GM23338 (cell line): ENCODE results near the gene CNTN5. TPM values are rescaled to one million over a fixed set of nuclear protein-coding genes. Genes with fewer than 3 reads are reported as not detected.

ENCODE experiments used
- ATAC-seq: fragments of 200-7000 bp; cut with Tn5 transposase; 3 replicates; pipeline ENCODE4 v1.9.1; 2020
- DNase-seq: peaks from one replicate; pipeline ENCODE4 v3.0.0-alpha.2; 2015; ENCODE audit warnings: low spot score
- H2AFZ ChIP-seq: fragments of 200-600 bp; sonication (generic); 2 replicates; pipeline ENCODE4 v1.8.0; 2016; ENCODE audit warnings: antibody characterized with exemption, mild to moderate bottlenecking, moderate library complexity
- H3F3A ChIP-seq: fragments of 200-600 bp; sonication (generic); replicated peaks from 2 replicates; pipeline ENCODE4 v1.8.0; 2017; ENCODE audit warnings: antibody characterized with exemption, mixed run types, low read depth
- H3K27ac ChIP-seq: fragments of 200-600 bp; sonication (generic); 2 replicates; pipeline ENCODE4 v1.6.1; 2016; ENCODE audit warnings: low read depth
- H3K27me3 ChIP-seq: fragments of 200-600 bp; sonication (generic); 2 replicates; pipeline ENCODE4 v1.8.0; 2016; ENCODE audit warnings: mild to moderate bottlenecking, mixed run types, moderate library complexity; ENCODE audit not compliant: insufficient read depth
- H3K36me3 ChIP-seq: fragments of 200-600 bp; sonication (generic); 2 replicates; pipeline ENCODE4 v1.8.0; 2016; ENCODE audit warnings: mild to moderate bottlenecking; ENCODE audit not compliant: insufficient read depth
- H3K4me1 ChIP-seq: fragments of 200-600 bp; sonication (generic); 2 replicates; pipeline ENCODE4 v1.8.0; 2016; ENCODE audit warnings: mild to moderate bottlenecking, moderate library complexity; ENCODE audit not compliant: insufficient read depth
- H3K4me2 ChIP-seq: fragments of 200-600 bp; sonication (generic); 2 replicates; pipeline ENCODE4 v1.7.1; 2017; ENCODE audit warnings: mixed run types
- H3K4me3 ChIP-seq: fragments of 200-600 bp; sonication (generic); 2 replicates; pipeline ENCODE4 v1.6.1; 2016; ENCODE audit warnings: mixed run types
- H3K79me2 ChIP-seq: fragments of 200-600 bp; sonication (generic); replicated peaks from 2 replicates; pipeline ENCODE4 v1.8.0; 2017; ENCODE audit warnings: mild to moderate bottlenecking; ENCODE audit not compliant: insufficient read depth
- H3K9me2 ChIP-seq: fragments of 200-600 bp; sonication (generic); 2 replicates; pipeline ENCODE4 v1.8.0; 2017; ENCODE audit not compliant: insufficient read depth
- H4K20me1 ChIP-seq: fragments of 200-600 bp; sonication (generic); replicated peaks from 2 replicates; pipeline ENCODE4 v1.8.0; 2017; ENCODE audit warnings: mild to moderate bottlenecking; ENCODE audit not compliant: insufficient read depth
- H3K27ac Mint-ChIP-seq: 2 replicates; pipeline ENCODE4 v1.8.0; 2020; ENCODE audit warnings: inconsistent platforms, mild to moderate bottlenecking, moderate library complexity, mixed read lengths
- H3K27me3 Mint-ChIP-seq: 3 replicates; pipeline ENCODE4 v1.8.0; 2022; ENCODE audit warnings: low read depth, mild to moderate bottlenecking, moderate library complexity, mixed read lengths, inconsistent platforms; ENCODE audit not compliant: insufficient read depth, poor library complexity
- H3K36me3 Mint-ChIP-seq: 3 replicates; pipeline ENCODE4 v1.8.0; 2021; ENCODE audit warnings: low read depth, mild to moderate bottlenecking, inconsistent platforms, moderate library complexity, mixed read lengths
- H3K4me1 Mint-ChIP-seq: 3 replicates; pipeline ENCODE4 v1.8.0; 2020; ENCODE audit warnings: mild to moderate bottlenecking, inconsistent platforms, mixed read lengths
- H3K4me3 Mint-ChIP-seq: 3 replicates; pipeline ENCODE4 v1.8.0; 2021; ENCODE audit warnings: moderate library complexity, mild to moderate bottlenecking, inconsistent platforms, mixed read lengths
- H3K9me3 Mint-ChIP-seq: 3 replicates; pipeline ENCODE4 v1.8.0; 2020; ENCODE audit warnings: moderate library complexity, mild to moderate bottlenecking, inconsistent platforms, mixed read lengths
- CTCF ChIP-seq, 2 experiments: fragments of 200-600 bp in 1 of 2; sonication (generic) in 1 of 2; conservative IDR thresholded peaks; 2 replicates each; pipeline versions ENCODE4 v1.5.1 to v1.6.1; 2016 to 2017; ENCODE audit warnings: antibody characterized with exemption in 2 of 2, low read depth in 2 of 2, mild to moderate bottlenecking in 2 of 2, moderate library complexity in 1 of 2
- ETS1 ChIP-seq: IDR thresholded peaks from 2 replicates; pipeline ENCODE4 v1.6.1; 2016; ENCODE audit warnings: antibody characterized with exemption
- JUNB ChIP-seq: IDR thresholded peaks from one replicate; pipeline ENCODE4 v1.6.1; 2016; ENCODE audit warnings: antibody characterized with exemption; ENCODE audit not compliant: unreplicated experiment
- STAT1 ChIP-seq: IDR thresholded peaks from one replicate; pipeline ENCODE4 v1.6.1; 2016; ENCODE audit warnings: antibody characterized with exemption; ENCODE audit not compliant: unreplicated experiment
- ZNF114 ChIP-seq: fragments of 250-450 bp; sonication (Bioruptor Pico); IDR thresholded peaks from 2 replicates; pipeline ENCODE4 v1.5.0; 2020; ENCODE audit warnings: mild to moderate bottlenecking, moderate library complexity
- ZNF331 ChIP-seq: fragments of 250-450 bp; sonication (Bioruptor Pico); IDR thresholded peaks from 2 replicates; pipeline ENCODE4 v1.5.0; 2020; ENCODE audit warnings: low read depth, mild to moderate bottlenecking, moderate library complexity
- ZNF462 ChIP-seq: fragments of 250-450 bp; sonication (Bioruptor Pico); IDR thresholded peaks from 2 replicates; pipeline ENCODE4 v1.5.0; 2020; ENCODE audit warnings: mild to moderate bottlenecking, moderate library complexity
- polyA plus RNA-seq: library from polyadenylated mRNA; unstranded; fragments of >200 nt; fragmentation: Nextera tagmentation; extraction: Ambion mirVana; gene quantifications from 2 replicates; pipeline ENCODE4 v1.2.1, GENCODE V29; 2016
- total RNA-seq: library from RNA; depleted of rRNA; stranded (reverse); fragments of >200 nt; shearing (Covaris generic); gene quantifications from 2 replicates; pipeline ENCODE4 v1.2.3, GENCODE V29; 2014
- TF ChIP-seq, protein P1 (sequence below): IDR thresholded peaks from one replicate; pipeline ENCODE4 v1.6.1; 2018; ENCODE audit warnings: antibody characterized with exemption; ENCODE audit not compliant: unreplicated experiment

Gene CNTN5
- total and polyA plus RNA-seq, 2 experiments from 2014 or later: not detected

GRCh38 chr11:99170591-99170990, 149.8 kb downstream of the CNTN5 start:
- Histone ChIP-seq H4K20me1 (no peaks in the 10 kb centered on the region), H3K9me2 (peaks cover 3% of the 10 kb centered on the region; the same call in 1 of the 2 replicates), H3K4me1 (no peaks in the 10 kb centered on the region), H3K79me2 (no peaks in the 10 kb centered on the region), H3K27ac (no peak overlapping the region), H3K36me3 (no peaks in the 10 kb centered on the region), H3K4me3 (no peak overlapping the region), H2AFZ (no peak overlapping the region), H3K4me2 (no peak overlapping the region), H3F3A (no peaks in the 10 kb centered on the region), H3K27me3 (no peaks in the 10 kb centered on the region)
- no peak overlapping the region for H3K4me3 Mint-ChIP-seq
- no peaks in the 10 kb centered on the region for H3K9me3 Mint-ChIP-seq
- H3K27me3 Mint-ChIP-seq: no peaks in the 10 kb centered on the region
- ATAC-seq: no peak
- no peak overlapping the region for H3K27ac Mint-ChIP-seq
- peaks cover 10% of the 10 kb centered on the region; the same call in 2 of the 3 replicates for H3K4me1 Mint-ChIP-seq
- no peaks in the 10 kb centered on the region for H3K36me3 Mint-ChIP-seq
- no peak for DNase-seq
- no peak for TF ChIP-seq STAT1
- no peak for TF ChIP-seq ETS1
- no peak for TF ChIP-seq ZNF114
- no peak for TF ChIP-seq ZNF331 (CRISPR knock-in tag)
- no peak for TF ChIP-seq JUNB
- TF ChIP-seq, protein P1, sequence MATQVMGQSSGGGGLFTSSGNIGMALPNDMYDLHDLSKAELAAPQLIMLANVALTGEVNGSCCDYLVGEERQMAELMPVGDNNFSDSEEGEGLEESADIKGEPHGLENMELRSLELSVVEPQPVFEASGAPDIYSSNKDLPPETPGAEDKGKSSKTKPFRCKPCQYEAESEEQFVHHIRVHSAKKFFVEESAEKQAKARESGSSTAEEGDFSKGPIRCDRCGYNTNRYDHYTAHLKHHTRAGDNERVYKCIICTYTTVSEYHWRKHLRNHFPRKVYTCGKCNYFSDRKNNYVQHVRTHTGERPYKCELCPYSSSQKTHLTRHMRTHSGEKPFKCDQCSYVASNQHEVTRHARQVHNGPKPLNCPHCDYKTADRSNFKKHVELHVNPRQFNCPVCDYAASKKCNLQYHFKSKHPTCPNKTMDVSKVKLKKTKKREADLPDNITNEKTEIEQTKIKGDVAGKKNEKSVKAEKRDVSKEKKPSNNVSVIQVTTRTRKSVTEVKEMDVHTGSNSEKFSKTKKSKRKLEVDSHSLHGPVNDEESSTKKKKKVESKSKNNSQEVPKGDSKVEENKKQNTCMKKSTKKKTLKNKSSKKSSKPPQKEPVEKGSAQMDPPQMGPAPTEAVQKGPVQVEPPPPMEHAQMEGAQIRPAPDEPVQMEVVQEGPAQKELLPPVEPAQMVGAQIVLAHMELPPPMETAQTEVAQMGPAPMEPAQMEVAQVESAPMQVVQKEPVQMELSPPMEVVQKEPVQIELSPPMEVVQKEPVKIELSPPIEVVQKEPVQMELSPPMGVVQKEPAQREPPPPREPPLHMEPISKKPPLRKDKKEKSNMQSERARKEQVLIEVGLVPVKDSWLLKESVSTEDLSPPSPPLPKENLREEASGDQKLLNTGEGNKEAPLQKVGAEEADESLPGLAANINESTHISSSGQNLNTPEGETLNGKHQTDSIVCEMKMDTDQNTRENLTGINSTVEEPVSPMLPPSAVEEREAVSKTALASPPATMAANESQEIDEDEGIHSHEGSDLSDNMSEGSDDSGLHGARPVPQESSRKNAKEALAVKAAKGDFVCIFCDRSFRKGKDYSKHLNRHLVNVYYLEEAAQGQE: no peak
- no peak for TF ChIP-seq ZNF462 (CRISPR knock-in tag)
- no peak for TF ChIP-seq CTCF (conservative IDR thresholded peaks at IDR 0.05; ENCODE audit: low read depth in 2 of 2)
